Peyer's patch (tissue), 4 donors: ENCODE measurements around the gene HCN2. TPM values are rescaled to one million over a fixed set of nuclear protein-coding genes. Genes with fewer than 3 reads are reported as not detected.

Experiments used
- DNase-seq, 3 donors: peaks; one replicate each; pipeline ENCODE4 v3.0.0-alpha.2; 2017 to 2019
- H3K27ac ChIP-seq, 4 donors: fragments of 200-600 bp; sonication (generic); one replicate each; pipeline ENCODE4 v1.5.1; 2016 to 2019
- H3K27me3 ChIP-seq, 2 donors: fragments of 200-600 bp; sonication (generic); one replicate each; pipeline ENCODE4 v1.5.1; 2019
- H3K36me3 ChIP-seq, 3 donors: fragments of 200-600 bp; sonication (generic); one replicate each; pipeline ENCODE4 v1.5.1; 2016 to 2019
- H3K4me1 ChIP-seq, 4 donors: fragments of 200-600 bp; sonication (generic); one replicate each; pipeline ENCODE4 v1.5.1; 2016 to 2019
- H3K4me3 ChIP-seq, 4 donors: fragments of 200-600 bp; sonication (generic); 1 replicate in 3 of 4; 2 replicates in 1 of 4; pipeline ENCODE4 v1.5.1; 2016 to 2019; ENCODE audit warnings: mild to moderate bottlenecking in 1 of 4
- H3K9me3 ChIP-seq, 4 donors: fragments of 200-600 bp; sonication (generic); one replicate each; pipeline ENCODE4 v1.5.1; 2016 to 2019; ENCODE audit warnings: mild to moderate bottlenecking in 1 of 4
- POLR2A ChIP-seq, 2 donors: fragments of 450-650 bp; IDR thresholded peaks; one replicate each; pipeline ENCODE4 v1.5.1; 2017; ENCODE audit warnings: antibody characterized with exemption in 2 of 2, mild to moderate bottlenecking in 2 of 2, moderate library complexity in 2 of 2
- total RNA-seq, 4 donors: library from RNA; depleted of rRNA; stranded (reverse); fragments of >200 nt; gene quantifications; one replicate each; pipeline ENCODE4 v1.1.0, GENCODE V29; 2016
- TF ChIP-seq, protein P1 (sequence below), 6 experiments: fragments of 450-650 bp in 4 of 6; fragments of 200-600 bp in 2 of 6; sonication (generic) in 1 of 6; IDR thresholded peaks; one replicate each; pipeline ENCODE4 v1.5.1; 2017 to 2019; ENCODE audit warnings: antibody characterized with exemption in 6 of 6, mild to moderate bottlenecking in 3 of 6, moderate library complexity in 1 of 6

Gene HCN2
- total RNA-seq, 4 donors from 2014 or later: not detected

DNA sequence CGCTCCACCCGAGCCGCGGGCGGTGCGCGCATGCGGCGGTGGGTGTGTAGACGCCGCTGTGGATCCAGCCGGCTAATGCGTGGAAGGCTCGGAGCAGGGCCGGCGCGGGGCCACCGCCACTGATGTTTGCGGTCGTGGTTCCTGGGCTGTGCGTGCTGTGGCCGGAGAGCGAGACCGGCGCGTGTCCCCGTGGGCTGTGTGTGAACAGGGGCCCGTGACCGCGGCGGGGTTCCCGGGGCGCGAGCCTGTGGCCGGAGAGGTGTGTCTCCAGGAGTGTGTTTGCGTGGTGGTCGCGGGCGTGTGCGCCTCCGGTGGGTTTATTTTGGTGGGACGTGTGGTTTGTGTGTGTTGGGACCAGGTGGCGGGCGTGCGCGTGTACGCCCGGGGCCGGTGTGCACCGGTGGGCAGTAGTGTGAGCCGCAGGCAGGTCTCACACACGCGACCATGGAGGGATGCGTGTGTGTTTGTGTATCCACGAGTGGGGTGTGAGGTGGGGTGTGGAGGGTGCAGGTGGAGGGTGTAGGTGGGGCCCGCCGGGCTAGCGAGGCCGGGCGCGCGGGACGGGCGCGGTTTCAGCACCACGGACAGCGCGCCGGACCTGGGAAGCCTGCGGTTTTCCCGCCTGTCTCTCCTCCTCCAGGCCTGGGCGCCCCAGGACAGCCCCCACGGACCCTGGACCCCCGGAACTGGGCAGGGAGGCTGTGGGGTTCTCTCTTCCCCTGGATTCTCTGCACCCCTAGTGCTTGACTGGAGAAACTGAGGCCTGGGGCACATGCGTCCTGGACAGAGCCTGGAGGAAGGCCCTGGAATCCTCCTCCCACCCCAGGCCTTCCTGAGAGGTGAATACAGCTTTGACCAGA, 1.6 kb downstream of the HCN2 start:
- no peak for TF ChIP-seq POLR2A (IDR thresholded peaks at IDR 0.05)
- TF ChIP-seq, protein P1, sequence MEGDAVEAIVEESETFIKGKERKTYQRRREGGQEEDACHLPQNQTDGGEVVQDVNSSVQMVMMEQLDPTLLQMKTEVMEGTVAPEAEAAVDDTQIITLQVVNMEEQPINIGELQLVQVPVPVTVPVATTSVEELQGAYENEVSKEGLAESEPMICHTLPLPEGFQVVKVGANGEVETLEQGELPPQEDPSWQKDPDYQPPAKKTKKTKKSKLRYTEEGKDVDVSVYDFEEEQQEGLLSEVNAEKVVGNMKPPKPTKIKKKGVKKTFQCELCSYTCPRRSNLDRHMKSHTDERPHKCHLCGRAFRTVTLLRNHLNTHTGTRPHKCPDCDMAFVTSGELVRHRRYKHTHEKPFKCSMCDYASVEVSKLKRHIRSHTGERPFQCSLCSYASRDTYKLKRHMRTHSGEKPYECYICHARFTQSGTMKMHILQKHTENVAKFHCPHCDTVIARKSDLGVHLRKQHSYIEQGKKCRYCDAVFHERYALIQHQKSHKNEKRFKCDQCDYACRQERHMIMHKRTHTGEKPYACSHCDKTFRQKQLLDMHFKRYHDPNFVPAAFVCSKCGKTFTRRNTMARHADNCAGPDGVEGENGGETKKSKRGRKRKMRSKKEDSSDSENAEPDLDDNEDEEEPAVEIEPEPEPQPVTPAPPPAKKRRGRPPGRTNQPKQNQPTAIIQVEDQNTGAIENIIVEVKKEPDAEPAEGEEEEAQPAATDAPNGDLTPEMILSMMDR (IDR thresholded peaks at IDR 0.05): no peak
- Histone ChIP-seq H3K27me3 (peaks cover 0 to 36% of the 10 kb centered on the region in 2 donors), H3K36me3 (no peaks in the 10 kb centered on the region), H3K4me3 (no peak overlapping the region), H3K9me3 (no peaks in the 10 kb centered on the region), H3K27ac (no peak overlapping the region), H3K4me1 (peaks cover 0 to 23% (median 10%) of the 10 kb centered on the region in 4 donors)
- no peak for DNase-seq

DNA sequence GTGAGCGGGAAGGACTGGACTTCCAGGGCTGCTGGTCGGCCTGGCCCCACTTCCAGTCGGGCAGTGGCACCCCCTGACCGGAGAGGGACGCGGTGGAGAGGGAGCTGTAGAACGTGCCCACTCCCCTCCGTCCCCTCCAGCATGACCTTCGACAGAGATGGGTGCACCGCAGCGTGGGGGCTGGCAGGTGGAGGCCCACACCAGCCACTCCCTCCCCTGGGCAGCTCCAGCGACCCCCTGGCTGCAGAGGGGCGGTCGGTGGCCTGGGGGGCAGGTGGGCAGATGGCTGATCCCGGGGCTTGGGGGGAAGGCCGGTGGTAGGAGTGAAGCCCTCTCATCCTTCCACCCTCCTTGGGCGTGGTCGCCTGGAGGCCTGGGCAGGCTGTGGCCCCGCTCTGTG, 2.4 kb downstream of the HCN2 start:
- peaks cover 0 to 36% of the 10 kb centered on the region in 2 donors for H3K27me3 ChIP-seq

DNA sequence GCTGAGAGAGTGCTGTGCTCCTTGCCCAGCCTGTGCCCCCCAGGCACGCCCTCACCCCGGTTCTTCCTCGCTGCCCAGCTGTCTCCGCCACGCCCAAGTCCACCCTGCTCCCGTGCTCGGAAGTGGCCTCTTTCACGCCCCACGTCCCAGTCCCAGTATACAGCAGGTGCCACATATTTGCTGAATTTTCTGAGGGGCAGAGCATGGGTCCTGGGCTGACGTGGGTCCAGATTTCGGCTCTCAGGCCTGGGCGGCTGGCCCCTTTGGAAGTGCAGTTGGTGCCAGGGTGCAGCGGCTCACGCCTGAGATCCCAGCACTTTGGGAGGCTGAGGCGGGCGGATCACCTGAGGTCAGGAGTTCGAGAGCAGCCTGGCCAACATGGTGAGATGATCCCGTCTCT, 3.4 kb downstream of the HCN2 start:
- no peak for DNase-seq
- peaks cover 0 to 32% of the 10 kb centered on the region in 2 donors for H3K27me3 ChIP-seq
- peaks cover 0 to 3% (median 0%) of the 10 kb centered on the region in 4 donors for H3K9me3 ChIP-seq

More for the DNA sequence above, 2.4 kb downstream of the HCN2 start:
- no peak for DNase-seq
- H3K36me3 ChIP-seq: no peaks in the 10 kb centered on the region
- TF ChIP-seq POLR2A (IDR thresholded peaks at IDR 0.05): no peak
- TF ChIP-seq, protein P1 (IDR thresholded peaks at IDR 0.05): no peak
- no peak overlapping the region for H3K27ac ChIP-seq
- H3K4me1 ChIP-seq: peaks cover 0 to 23% (median 10%) of the 10 kb centered on the region in 4 donors
- H3K9me3 ChIP-seq: no peaks in the 10 kb centered on the region
- H3K4me3 ChIP-seq: no peak overlapping the region

DNA sequence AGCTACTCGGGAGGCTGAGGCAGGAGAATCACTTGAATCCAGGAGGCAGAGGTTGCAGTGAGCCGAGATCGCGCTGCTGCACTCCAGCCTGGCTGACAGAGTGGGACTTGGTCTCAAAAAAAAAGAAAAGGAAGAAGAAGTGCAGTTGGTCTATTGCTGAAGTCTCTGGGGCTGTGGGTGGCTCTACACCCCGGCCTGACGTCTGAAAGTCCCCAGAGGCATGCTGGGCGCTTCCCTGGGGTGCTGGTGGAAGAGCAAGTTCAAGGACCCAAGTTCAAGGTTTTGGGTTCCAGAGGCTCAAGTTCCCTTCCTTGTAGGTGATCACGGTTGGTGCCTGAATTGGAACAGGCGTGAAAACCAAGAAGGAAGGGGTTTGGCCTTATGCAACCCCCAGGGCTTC, 3.8 kb downstream of the HCN2 start:
- no peak overlapping the region for H3K27ac ChIP-seq
- no peak for DNase-seq
- H3K4me1 ChIP-seq: peaks cover 0 to 19% (median 9%) of the 10 kb centered on the region in 4 donors
- H3K9me3 ChIP-seq: peaks cover 0 to 3% (median 0%) of the 10 kb centered on the region in 4 donors
- H3K36me3 ChIP-seq: no peaks in the 10 kb centered on the region
- H3K27me3 ChIP-seq: peaks cover 0 to 28% of the 10 kb centered on the region in 2 donors
- TF ChIP-seq, protein P1 (IDR thresholded peaks at IDR 0.05): no peak
- no peak for TF ChIP-seq POLR2A (IDR thresholded peaks at IDR 0.05)
- H3K4me3 ChIP-seq: no peak overlapping the region

More for the DNA sequence above, 3.4 kb downstream of the HCN2 start:
- Histone ChIP-seq H3K4me3 (no peak overlapping the region), H3K36me3 (no peaks in the 10 kb centered on the region), H3K27ac (no peak overlapping the region), H3K4me1 (peaks cover 0 to 21% (median 10%) of the 10 kb centered on the region in 4 donors)
- no peak for TF ChIP-seq POLR2A (IDR thresholded peaks at IDR 0.05)
- TF ChIP-seq, protein P1 (IDR thresholded peaks at IDR 0.05): no peak

DNA sequence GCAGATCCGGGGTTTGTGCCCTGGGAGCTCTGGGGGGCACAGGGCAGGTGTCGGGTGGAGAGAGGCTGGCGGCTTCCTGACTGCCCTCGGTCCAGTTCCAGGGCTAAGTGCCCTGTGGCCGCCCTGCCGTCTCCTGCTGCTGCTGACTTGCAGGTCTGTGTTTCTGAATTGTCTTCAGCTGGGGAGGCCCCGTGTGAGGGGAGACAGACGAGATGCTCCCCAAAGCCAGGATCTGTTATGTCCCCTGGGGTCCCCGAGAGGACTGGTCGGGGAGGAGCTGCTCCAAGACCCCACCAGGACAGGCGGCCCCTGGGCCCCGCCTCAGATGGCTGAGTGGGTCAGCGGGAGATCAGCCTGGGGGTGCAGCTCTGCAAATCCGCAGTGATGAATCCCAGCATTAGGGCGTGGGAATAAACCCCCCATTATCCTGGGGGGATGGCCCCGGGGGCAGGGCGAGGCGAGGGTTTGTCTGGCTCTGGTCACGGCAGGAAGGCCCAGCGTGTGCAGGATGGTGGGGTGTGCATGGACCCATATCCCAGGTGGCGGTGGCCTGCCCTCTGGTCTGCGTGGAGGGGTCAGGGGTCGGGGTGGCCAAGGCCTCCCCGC, 4.7 kb downstream of the HCN2 start:
- Histone ChIP-seq H3K36me3 (no peaks in the 10 kb centered on the region), H3K9me3 (peaks cover 0 to 3% (median 0%) of the 10 kb centered on the region in 4 donors), H3K27ac (no peak overlapping the region), H3K4me3 (no peak overlapping the region), H3K27me3 (peaks cover 0 to 19% of the 10 kb centered on the region in 2 donors), H3K4me1 (peaks cover 0 to 11% (median 5%) of the 10 kb centered on the region in 4 donors)
- TF ChIP-seq, protein P1 (IDR thresholded peaks at IDR 0.05): no peak
- TF ChIP-seq POLR2A (IDR thresholded peaks at IDR 0.05): no peak
- DNase-seq: no peak
